OCI-LY3 (cell line): ENCODE results near the gene TPBGL.
A peak's percentile ranks its signal among the peaks of the same experiment; 100 is the strongest.

Experiments used
- H2AFZ ChIP-seq: fragments of 200-600, 300-600 bp; shearing (Covaris generic); 2 replicates; pipeline ENCODE4 v1.6.0; 2014; ENCODE audit warnings: antibody characterized with exemption, low read depth, low read length
- H3K27ac ChIP-seq: fragments of 200-600, 300-600 bp; sonication (generic); 2 replicates; pipeline ENCODE4 v1.5.1; 2014; ENCODE audit warnings: mild to moderate bottlenecking, low read length, moderate library complexity, mixed read lengths
- H3K27me3 ChIP-seq: fragments of 200-600, 300-600 bp; sonication (generic); 2 replicates; pipeline ENCODE4 v1.6.1; 2014; ENCODE audit warnings: low read depth, low read length, mixed read lengths
- H3K36me3 ChIP-seq: fragments of 200-600, 300-600 bp; sonication (generic); replicated peaks from 2 replicates; pipeline ENCODE3; 2014; ENCODE audit warnings: low read depth, low read length, mixed read lengths
- H3K4me1 ChIP-seq: fragments of 300-600, 200-600 bp; sonication (generic); 2 replicates; pipeline ENCODE4 v1.6.1; 2014; ENCODE audit warnings: low read length, mixed read lengths
- H3K4me2 ChIP-seq: fragments of 200-600, 300-600 bp; sonication (generic); 2 replicates; pipeline ENCODE4 v1.6.1; 2014; ENCODE audit warnings: low read length, mixed read lengths
- H3K4me3 ChIP-seq: fragments of 300-600, 200-600 bp; sonication (generic); 2 replicates; pipeline ENCODE4 v1.5.1; 2014; ENCODE audit warnings: antibody characterized with exemption, mild to moderate bottlenecking, low read length, moderate library complexity
- H3K79me2 ChIP-seq: fragments of 300-600, 200-600 bp; shearing (Covaris generic); 2 replicates; pipeline ENCODE4 v1.6.1; 2014; ENCODE audit warnings: mild to moderate bottlenecking, low read length, mixed read lengths
- H3K9ac ChIP-seq: fragments of 300-600, 200-600 bp; shearing (Covaris generic); 2 replicates; pipeline ENCODE4 v1.6.0; 2014; ENCODE audit warnings: mild to moderate bottlenecking, low read length, moderate library complexity
- H3K9me3 ChIP-seq: fragments of 200-600, 300-600 bp; shearing (Covaris generic); 2 replicates; pipeline ENCODE4 v1.6.1; 2014; ENCODE audit warnings: low read length, mixed read lengths; ENCODE audit not compliant: insufficient read depth
- H4K20me1 ChIP-seq: fragments of 200-600, 300-600 bp; sonication (generic); 2 replicates; pipeline ENCODE4 v1.6.1; 2016; ENCODE audit warnings: low read length, mixed read lengths; ENCODE audit not compliant: insufficient read depth
- EZH2phosphoT487 ChIP-seq: fragments of 200-600 bp; shearing (Covaris generic); IDR thresholded peaks from 2 replicates; pipeline ENCODE4 v1.6.1; 2018; ENCODE audit warnings: antibody characterized with exemption, mixed run types, low read depth
- TF ChIP-seq, protein P1 (sequence below): fragments of 200-600, 300-600 bp; sonication (generic); IDR thresholded peaks from 2 replicates; pipeline ENCODE4 v1.5.1; 2014; ENCODE audit warnings: antibody characterized with exemption, low read length, low read depth

TPBGL gene

DNA sequence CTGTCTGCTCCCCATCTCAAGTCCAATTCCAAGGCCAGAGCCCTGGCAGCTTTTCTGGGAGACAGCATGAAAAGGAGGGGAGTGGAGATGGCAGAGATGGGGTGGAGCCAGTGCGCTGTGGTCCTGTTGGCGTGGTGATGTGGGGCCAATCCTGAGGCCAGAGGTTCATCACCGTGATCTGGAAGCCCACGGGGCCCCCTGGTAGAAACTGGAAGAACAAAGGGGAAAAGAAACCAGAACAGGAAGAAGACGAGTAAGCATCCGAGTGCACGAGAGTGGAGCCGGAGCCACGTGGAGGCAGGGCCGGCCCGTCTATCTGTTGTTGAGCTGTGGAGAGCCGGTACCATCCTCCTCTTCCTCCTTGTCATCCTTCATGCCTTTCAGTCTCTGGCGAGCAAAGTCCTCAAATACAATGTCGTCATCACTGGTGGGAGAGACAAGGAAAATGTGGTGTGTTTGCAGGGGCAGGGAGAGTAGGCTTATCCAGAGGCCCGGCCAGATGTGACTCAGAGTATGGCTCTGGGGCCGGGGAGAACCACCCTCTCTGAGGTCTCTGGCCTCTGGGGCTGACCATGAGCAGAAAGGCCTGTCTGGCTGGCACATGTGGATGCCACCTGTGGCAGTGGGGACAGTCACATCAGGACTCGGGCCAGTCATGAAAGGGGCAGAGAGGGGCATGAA is 25.4 kb downstream of the TPBGL start:
- H3K9me3 ChIP-seq: no peaks in the 10 kb centered on the region
- H2AFZ ChIP-seq: peak overlapping the region; percentile 55; the same call in 1 of the 2 replicates
- H3K4me2 ChIP-seq: peak overlapping the region; percentile 44
- peak overlapping the region; percentile 21 for H3K4me3 ChIP-seq
- TF ChIP-seq EZH2phosphoT487: no peak
- TF ChIP-seq, protein P1, sequence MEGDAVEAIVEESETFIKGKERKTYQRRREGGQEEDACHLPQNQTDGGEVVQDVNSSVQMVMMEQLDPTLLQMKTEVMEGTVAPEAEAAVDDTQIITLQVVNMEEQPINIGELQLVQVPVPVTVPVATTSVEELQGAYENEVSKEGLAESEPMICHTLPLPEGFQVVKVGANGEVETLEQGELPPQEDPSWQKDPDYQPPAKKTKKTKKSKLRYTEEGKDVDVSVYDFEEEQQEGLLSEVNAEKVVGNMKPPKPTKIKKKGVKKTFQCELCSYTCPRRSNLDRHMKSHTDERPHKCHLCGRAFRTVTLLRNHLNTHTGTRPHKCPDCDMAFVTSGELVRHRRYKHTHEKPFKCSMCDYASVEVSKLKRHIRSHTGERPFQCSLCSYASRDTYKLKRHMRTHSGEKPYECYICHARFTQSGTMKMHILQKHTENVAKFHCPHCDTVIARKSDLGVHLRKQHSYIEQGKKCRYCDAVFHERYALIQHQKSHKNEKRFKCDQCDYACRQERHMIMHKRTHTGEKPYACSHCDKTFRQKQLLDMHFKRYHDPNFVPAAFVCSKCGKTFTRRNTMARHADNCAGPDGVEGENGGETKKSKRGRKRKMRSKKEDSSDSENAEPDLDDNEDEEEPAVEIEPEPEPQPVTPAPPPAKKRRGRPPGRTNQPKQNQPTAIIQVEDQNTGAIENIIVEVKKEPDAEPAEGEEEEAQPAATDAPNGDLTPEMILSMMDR: no peak
- no peak overlapping the region for H3K9ac ChIP-seq
- no peaks in the 10 kb centered on the region for H3K79me2 ChIP-seq
- H3K27me3 ChIP-seq: 0 out of 2 replicates have a peak, but pooled peaks cover 11% of the 10 kb centered on the region
- H4K20me1 ChIP-seq: no peaks in the 10 kb centered on the region
- H3K4me1 ChIP-seq: peaks cover 10% of the 10 kb centered on the region
- H3K36me3 ChIP-seq: no peaks in the 10 kb centered on the region
- H3K27ac ChIP-seq: no peak overlapping the region

DNA sequence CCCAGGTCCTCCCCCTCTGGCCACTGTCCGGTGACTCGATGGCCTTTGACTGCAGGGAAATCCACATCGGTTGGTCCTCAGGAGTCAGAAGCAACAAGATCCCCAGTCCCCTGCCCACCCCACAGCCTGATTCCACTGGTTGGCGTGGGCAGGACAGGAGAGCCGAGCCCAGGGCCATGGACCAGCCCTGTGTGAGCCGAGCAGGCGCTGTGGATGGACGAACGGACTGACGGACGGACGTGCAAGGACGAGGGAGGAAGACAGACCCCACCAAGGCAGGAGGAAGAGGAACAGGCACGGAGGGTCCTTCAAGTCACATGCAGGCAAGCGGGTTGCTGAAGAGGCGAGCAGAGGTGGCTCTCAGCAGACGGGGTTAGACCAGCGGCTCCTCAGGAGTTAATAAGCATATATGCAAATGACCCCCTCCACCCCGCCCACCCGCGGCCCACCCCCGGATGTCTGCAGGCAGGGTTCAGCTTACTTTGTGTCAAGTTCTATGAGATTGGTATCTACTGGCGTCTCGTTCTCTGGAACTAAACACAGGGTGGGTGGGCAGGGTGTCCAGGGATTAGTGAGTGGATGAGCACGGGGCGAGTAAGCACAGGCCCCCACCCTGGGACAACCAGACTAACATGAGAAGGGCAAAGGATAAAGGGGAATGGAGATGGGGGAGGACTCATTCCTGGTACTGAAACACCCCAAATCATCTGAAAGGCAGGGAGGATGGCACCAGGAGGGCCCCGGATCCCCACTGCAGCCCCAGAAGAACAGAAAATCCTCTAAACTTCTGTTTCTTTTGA is 26.8 kb downstream of the TPBGL start:
- TF ChIP-seq EZH2phosphoT487: no peak
- TF ChIP-seq, protein P1: no peak
- Histone ChIP-seq H3K4me1 (peaks cover 12% of the 10 kb centered on the region), H3K4me3 (no peak overlapping the region), H2AFZ (no peak overlapping the region), H3K9ac (no peak overlapping the region), H3K27ac (no peak overlapping the region), H3K9me3 (no peaks in the 10 kb centered on the region), H3K4me2 (no peak overlapping the region), H4K20me1 (no peaks in the 10 kb centered on the region), H3K36me3 (no peaks in the 10 kb centered on the region), H3K27me3 (0 out of 2 replicates have a peak, but pooled peaks cover 11% of the 10 kb centered on the region), H3K79me2 (no peaks in the 10 kb centered on the region)

DNA sequence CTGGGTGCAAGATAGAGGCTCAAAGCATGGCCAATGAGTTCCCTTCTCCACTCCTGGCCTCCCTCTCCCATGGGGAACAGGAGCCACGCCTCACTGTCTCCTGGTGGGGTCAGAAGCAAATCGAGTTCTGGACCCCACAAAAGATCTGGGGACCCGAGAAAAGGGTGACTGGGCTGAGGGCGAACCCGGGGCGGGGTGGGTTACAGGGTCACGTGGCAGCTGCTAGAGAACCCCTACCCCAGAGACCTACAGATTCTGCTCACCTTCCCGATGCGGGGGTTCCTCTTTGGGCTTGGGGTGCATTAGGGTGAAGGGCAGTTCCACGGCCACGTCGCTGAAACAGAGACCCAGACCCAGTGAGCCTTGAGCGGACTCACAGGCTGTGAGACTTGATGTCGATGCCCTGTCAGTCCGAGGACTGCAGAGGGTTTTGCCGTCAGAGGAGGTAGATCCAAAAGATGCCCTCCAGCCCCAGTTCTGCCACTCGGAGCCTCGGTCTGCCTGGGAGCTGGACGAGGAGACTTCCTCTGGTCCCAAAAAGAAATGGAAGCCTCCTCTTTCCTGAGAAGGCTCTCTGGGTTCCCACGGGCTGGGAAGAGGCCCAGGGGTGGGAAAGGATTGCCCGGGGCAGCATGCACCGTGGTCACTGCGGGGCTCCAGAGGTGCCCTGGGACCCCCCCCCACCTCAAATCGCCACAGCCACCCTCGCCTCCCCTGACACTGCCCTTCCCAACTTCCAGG is 28.2 kb downstream of the TPBGL start:
- TF ChIP-seq, protein P1: no peak
- no peak for TF ChIP-seq EZH2phosphoT487
- H3K36me3 ChIP-seq: no peaks in the 10 kb centered on the region

DNA sequence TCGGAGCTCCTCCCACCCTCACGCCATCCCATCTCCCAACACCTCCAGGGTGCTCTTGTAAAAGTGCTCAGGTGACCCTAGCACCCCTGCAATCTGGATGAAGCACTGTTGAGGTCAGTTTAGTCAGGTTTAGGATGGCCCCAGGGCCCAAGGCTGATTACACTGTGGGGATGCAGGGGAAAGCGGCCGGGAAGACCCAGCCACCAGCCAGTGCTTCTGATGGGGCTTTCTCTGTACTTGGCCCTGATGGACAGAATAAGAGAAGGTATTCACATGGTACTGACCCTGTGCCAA is 28.7 kb downstream of the TPBGL start:
- no peaks in the 10 kb centered on the region for H3K9me3 ChIP-seq
- no peak overlapping the region for H3K27ac ChIP-seq
- H3K4me1 ChIP-seq: peaks cover 14% of the 10 kb centered on the region
- H3K36me3 ChIP-seq: no peaks in the 10 kb centered on the region
- H3K27me3 ChIP-seq: 0 out of 2 replicates have a peak, but pooled peaks cover 11% of the 10 kb centered on the region
- H3K9ac ChIP-seq: no peak overlapping the region
- TF ChIP-seq, protein P1: no peak
- TF ChIP-seq EZH2phosphoT487: no peak
- no peak overlapping the region for H3K4me2 ChIP-seq
- no peaks in the 10 kb centered on the region for H4K20me1 ChIP-seq
- no peak overlapping the region for H2AFZ ChIP-seq
- no peaks in the 10 kb centered on the region for H3K79me2 ChIP-seq
- no peak overlapping the region for H3K4me3 ChIP-seq

More for the DNA sequence above, 28.2 kb downstream of the TPBGL start:
- Histone ChIP-seq H3K27me3 (0 out of 2 replicates have a peak, but pooled peaks cover 11% of the 10 kb centered on the region), H2AFZ (no peak overlapping the region), H3K4me3 (no peak overlapping the region), H3K79me2 (no peaks in the 10 kb centered on the region), H3K27ac (no peak overlapping the region), H3K4me1 (peaks cover 14% of the 10 kb centered on the region), H3K9me3 (no peaks in the 10 kb centered on the region), H4K20me1 (no peaks in the 10 kb centered on the region), H3K9ac (no peak overlapping the region), H3K4me2 (no peak overlapping the region)
